ENCODE results near the gene HOMER1.

DNA sequence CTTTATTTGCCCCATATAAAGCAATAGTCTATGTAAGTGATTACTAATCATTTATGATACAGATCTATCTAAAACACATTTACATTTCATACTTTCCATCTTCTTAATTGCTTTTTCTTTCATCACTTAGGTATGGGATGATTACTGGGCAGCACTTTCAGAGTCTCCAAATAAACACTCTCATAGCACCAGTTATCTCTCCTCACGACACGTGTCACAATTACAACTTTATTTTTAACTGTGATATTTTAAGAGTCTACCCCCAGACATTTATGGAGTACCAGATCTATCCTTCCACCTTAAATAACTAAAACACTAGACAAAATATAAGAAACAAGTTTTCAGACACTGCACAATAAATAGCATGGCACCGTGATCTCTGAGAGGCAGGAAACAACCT is 32.9 kb downstream of the HOMER1 start:
- TF ChIP-seq, protein P1, sequence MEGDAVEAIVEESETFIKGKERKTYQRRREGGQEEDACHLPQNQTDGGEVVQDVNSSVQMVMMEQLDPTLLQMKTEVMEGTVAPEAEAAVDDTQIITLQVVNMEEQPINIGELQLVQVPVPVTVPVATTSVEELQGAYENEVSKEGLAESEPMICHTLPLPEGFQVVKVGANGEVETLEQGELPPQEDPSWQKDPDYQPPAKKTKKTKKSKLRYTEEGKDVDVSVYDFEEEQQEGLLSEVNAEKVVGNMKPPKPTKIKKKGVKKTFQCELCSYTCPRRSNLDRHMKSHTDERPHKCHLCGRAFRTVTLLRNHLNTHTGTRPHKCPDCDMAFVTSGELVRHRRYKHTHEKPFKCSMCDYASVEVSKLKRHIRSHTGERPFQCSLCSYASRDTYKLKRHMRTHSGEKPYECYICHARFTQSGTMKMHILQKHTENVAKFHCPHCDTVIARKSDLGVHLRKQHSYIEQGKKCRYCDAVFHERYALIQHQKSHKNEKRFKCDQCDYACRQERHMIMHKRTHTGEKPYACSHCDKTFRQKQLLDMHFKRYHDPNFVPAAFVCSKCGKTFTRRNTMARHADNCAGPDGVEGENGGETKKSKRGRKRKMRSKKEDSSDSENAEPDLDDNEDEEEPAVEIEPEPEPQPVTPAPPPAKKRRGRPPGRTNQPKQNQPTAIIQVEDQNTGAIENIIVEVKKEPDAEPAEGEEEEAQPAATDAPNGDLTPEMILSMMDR (IDR thresholded peaks at IDR 0.05): no peak
- TF ChIP-seq POLR2A (IDR thresholded peaks at IDR 0.05): no peak
